Muscle of leg (tissue), 11 donors: ENCODE measurements around the gene MOB3B. TPM values are rescaled to one million over a fixed set of nuclear protein-coding genes. Genes with fewer than 3 reads are reported as not detected.

Experiments used
- DNase-seq: peaks from one replicate; pipeline ENCODE4 v3.0.0; 2013
- H3K27ac ChIP-seq: one replicate; pipeline ENCODE4 v1.5.1; 2013; ENCODE audit warnings: mild to moderate bottlenecking, low read length, control low read depth
- H3K27me3 ChIP-seq: one replicate; pipeline ENCODE4 v1.6.1; 2013; ENCODE audit warnings: low read length; ENCODE audit not compliant: control insufficient read depth, insufficient read depth
- H3K36me3 ChIP-seq: one replicate; pipeline ENCODE4 v1.6.1; 2013; ENCODE audit warnings: low read length; ENCODE audit not compliant: control insufficient read depth, insufficient read depth
- H3K4me1 ChIP-seq: one replicate; pipeline ENCODE4 v1.6.1; 2013; ENCODE audit warnings: low read length; ENCODE audit not compliant: control insufficient read depth, insufficient read depth
- H3K4me3 ChIP-seq: one replicate; pipeline ENCODE4 v1.5.1; 2013; ENCODE audit warnings: low read length, control low read depth
- H3K9me3 ChIP-seq: replicated peaks from 2 replicates; pipeline ENCODE4 v1.6.1; 2013; ENCODE audit warnings: low read depth, low read length; ENCODE audit not compliant: control insufficient read depth
- WGBS: methylation state at CpG from one replicate; pipeline ENCODE4 v1.1.5; 2013; ENCODE audit warnings: missing lambda C conversion rate; ENCODE audit not compliant: insufficient coverage; 5-methylcytosine and 5-hydroxymethylcytosine counted together
- polyA plus RNA-seq, 8 donors: library from polyadenylated mRNA; unstranded; fragments of 120-200 nt; gene quantifications; one replicate each; pipeline versions ENCODE4 v1.2.1 to v1.2.3, GENCODE V29; 2013; ENCODE audit warnings: inconsistent platforms in 1 of 8, low replicate concordance in 1 of 8; ENCODE audit not compliant: insufficient read length in 8 of 8, insufficient read depth in 1 of 8
- total RNA-seq: library from RNA; stranded (reverse); fragments of 120-200 nt; gene quantifications from one replicate; pipeline ENCODE4 v1.2.4, GENCODE V29; 2013

Gene MOB3B
- total and polyA plus RNA-seq, 9 donors: 1.4 to 4.3 (median 2.6) TPM

DNA sequence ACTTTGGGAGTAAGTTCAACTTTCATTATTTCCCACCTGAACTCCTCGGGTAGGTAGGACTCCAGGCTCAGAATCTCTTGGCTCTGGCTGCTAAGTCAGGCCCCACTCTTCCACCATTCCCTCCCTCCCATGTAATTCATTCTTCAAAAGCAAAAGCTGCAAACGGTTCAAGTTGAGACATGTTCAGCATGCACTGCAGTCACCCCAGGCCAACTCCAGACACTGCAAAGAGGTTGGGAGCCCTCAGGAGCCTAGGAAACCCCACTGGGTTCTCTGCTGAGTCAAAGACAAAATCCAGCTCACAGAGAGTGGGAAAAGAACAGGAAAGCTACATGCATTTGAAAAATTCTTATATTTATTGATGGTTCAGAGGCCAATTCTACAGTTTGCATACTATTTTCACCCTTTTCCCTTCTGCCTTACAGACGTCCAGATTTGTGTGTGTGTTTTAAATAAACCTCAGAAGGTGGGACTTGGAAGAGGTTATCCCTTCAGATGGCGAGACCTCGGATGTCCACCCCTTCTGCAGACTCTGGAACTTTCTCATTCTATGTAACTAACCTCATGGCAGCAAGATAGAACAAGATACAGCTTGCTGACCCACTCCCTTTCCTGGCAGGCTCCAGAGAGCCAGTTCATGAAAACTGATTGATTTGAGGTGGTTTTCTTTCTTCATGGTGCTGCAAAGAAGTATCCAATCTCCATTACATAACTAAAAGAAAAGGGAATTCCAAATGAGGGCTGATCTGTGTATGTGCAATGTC is 167.0 kb downstream of the MOB3B start:
- H3K27ac ChIP-seq: no peak overlapping the region
- no peak for DNase-seq
- H3K4me1 ChIP-seq: peaks cover 18% of the 10 kb centered on the region
- H3K27me3 ChIP-seq: no peaks in the 10 kb centered on the region
- H3K36me3 ChIP-seq: no peaks in the 10 kb centered on the region
- no peak overlapping the region for H3K4me3 ChIP-seq
- H3K9me3 ChIP-seq: no peaks in the 10 kb centered on the region
- 43% methylated on average over 1 of the region's 5 CpGs for WGBS

DNA sequence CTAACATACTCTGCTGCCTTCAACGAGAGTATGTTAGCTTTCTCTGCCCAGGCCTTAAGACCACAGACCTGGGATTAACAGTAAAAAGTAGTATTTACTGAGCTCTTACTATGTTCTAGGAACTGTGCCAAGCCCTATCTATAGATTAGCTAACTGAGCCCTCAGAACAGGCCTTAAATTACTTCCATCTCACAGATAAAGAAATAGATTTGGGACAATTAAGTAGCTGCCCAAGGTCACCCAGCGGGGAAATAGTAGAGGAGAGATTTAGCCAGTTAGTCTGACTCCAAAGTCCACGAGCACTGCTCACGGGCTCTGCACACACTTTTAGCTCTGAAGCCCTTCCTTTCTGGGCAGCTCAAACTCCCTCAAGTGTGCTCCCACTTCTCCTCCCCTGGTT is 168.1 kb downstream of the MOB3B start:
- DNase-seq: no peak
- Histone ChIP-seq H3K9me3 (no peaks in the 10 kb centered on the region), H3K27ac (no peak overlapping the region), H3K27me3 (no peaks in the 10 kb centered on the region), H3K4me3 (no peak overlapping the region), H3K4me1 (peaks cover 10% of the 10 kb centered on the region), H3K36me3 (no peaks in the 10 kb centered on the region)
- WGBS: 63% methylated on average over 2 of the region's 4 CpGs

DNA sequence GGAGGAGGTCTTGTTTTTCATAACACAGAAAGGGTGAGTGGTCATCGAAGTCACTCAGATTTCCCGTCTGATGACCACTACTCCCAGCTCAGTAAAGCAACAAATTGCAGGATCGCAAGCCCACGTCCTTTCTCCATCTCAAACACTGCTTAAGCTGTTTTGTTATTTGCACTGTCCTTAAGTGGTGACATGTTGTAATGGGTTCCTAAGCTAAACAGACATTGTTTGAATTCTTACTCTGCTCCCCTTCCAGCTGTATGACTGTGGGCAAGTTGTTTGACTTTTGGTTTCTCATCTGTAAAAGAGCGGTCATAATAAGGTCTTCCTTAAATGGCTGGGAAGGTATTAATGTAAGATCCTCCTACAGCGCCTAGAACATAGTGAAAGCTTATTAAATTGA is 169.9 kb downstream of the MOB3B start:
- DNase-seq: no peak
- Histone ChIP-seq H3K4me3 (no peak overlapping the region), H3K9me3 (no peaks in the 10 kb centered on the region), H3K4me1 (no peaks in the 10 kb centered on the region), H3K27ac (no peak overlapping the region), H3K36me3 (no peaks in the 10 kb centered on the region), H3K27me3 (no peaks in the 10 kb centered on the region)
- no CpG with 5 or more reads among the region's 6 CpGs for WGBS

DNA sequence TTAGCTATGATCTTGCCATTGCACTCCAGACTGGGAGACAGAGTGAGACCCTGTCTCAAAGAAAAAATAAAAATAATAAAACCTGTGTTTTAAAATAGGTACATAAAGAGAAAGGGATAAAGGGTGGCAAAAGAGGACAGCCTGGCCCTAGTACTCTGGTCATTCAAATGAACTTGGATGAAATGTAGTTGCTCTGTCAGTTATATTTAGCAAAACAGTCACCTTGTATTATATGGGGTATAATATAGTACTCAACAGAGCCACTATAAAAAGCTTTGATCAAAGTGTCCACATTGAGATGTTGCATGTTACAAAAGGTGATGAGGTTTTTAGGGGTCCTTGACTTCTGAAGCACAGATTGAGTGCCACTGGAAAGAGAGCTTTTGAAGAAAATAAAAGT is 171.6 kb downstream of the MOB3B start:
- H3K27ac ChIP-seq: no peak overlapping the region

DNA sequence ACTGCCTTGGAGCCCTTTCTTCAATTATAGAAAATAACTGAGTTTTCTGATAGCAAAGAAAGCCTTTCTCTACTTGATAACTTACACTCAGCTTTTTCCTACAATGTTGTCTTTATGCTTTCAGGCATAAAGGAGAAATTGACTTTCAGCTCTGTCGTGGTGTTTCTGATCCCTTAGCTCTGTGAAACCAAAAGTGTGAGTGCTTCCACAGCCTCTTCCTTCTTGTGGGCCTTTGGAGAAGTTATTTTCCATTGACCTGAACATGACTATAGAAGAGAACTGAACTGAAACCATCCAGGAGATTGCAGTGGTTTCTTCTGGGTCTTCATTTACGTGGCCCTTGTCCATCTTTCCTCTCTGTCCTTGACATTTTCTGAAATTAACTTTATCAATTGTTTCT is 173.2 kb downstream of the MOB3B start:
- Histone ChIP-seq H3K4me1 (peaks cover 10% of the 10 kb centered on the region), H3K36me3 (no peaks in the 10 kb centered on the region), H3K4me3 (no peak overlapping the region), H3K27me3 (no peaks in the 10 kb centered on the region), H3K27ac (no peak overlapping the region), H3K9me3 (no peaks in the 10 kb centered on the region)
- peak; percentile 69 for DNase-seq
- WGBS: no CpG with 5 or more reads among the region's 2 CpGs

More for the DNA sequence above, 171.6 kb downstream of the MOB3B start:
- no peaks in the 10 kb centered on the region for H3K9me3 ChIP-seq
- no peaks in the 10 kb centered on the region for H3K36me3 ChIP-seq
- DNase-seq: no peak
- peaks cover 9% of the 10 kb centered on the region for H3K4me1 ChIP-seq
- H3K27me3 ChIP-seq: no peaks in the 10 kb centered on the region
- no peak overlapping the region for H3K4me3 ChIP-seq

DNA sequence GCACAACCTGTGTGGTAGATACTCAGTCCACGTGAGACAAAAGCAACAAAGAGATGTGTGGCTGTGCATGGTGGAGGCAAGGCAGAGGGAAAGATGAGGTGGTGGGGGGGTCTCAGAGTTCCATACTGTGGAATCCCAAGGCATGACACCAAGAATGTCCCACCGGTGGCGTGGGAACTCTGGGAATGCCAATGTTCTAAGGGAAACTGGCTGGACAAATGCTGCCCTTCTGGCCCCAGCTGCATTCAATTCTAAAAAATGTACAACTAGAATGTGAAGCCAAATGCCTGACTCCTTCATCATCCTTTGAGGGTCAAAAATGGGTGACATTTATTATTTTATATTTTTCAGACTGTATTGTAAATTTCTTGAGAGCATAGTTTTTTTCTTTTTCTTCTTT is 174.4 kb downstream of the MOB3B start:
- Histone ChIP-seq H3K27me3 (no peaks in the 10 kb centered on the region), H3K4me1 (peaks cover 14% of the 10 kb centered on the region)

DNA sequence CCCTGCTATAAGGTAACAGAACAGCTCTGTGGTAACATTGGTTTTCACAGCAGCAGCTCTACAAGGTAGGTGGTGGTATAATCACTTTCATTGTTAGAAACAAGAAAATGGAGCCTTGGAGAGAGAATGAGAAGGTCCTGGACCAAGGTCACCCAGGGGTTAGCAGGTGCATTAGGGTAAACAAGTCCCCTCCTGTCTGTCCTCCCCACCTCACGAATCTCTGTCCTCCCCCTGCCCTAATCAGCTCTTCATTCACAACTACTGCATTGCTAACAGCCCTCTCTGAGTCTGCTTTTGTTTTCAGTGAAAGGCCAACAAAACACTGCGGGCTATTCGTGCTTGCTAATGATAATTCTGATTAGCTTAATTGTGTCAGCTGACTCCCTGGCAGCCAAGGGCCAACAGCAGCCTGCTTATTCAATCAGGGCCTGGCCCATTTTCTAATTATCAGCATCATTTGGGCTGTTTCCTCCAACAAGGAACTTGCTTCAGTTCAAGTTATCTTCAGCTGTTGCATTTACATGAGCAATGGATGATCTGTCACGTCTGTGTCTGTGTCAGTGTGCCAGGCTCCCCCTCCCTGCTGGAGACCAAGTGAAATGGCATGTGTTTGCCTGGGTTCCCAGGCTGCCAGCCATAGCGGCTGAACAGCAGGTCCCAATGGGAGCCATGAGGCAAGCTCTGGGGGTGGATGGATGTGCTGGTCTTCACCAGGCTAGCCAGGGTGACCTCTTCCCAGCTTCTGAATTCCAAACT is 176.0 kb downstream of the MOB3B start:
- WGBS: 71% methylated on average over 1 of the region's 5 CpGs
- peak overlapping the region; percentile 49 for H3K27ac ChIP-seq
- DNase-seq: peak; percentile 62

More for the DNA sequence above, 174.4 kb downstream of the MOB3B start:
- no peaks in the 10 kb centered on the region for H3K9me3 ChIP-seq
- 80% methylated on average over 1 of the region's 3 CpGs for WGBS
- H3K4me3 ChIP-seq: no peak overlapping the region
- no peak overlapping the region for H3K27ac ChIP-seq
- DNase-seq: no peak
- H3K36me3 ChIP-seq: no peaks in the 10 kb centered on the region

DNA sequence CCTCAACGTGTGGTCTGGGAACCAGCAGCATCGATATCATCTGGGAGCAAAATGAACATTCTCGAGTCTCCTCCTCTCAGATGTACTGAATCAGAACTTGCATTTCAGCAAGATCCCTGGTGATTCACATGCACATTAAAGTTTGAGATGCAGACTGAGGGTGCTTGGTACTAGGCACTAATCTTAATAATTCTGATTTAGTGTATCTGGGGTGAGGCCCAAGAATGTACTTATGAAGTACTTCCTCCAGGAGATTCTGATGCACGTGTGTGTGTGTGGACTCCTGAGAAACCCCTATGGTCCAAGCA is 176.5 kb downstream of the MOB3B start:
- WGBS: no CpG with 5 or more reads among the region's 4 CpGs
- no peak for DNase-seq

More for the DNA sequence above, 176.0 kb downstream of the MOB3B start:
- Histone ChIP-seq H3K36me3 (no peaks in the 10 kb centered on the region), H3K9me3 (no peaks in the 10 kb centered on the region), H3K27me3 (no peaks in the 10 kb centered on the region), H3K4me1 (peaks cover 20% of the 10 kb centered on the region), H3K4me3 (no peak overlapping the region)

DNA sequence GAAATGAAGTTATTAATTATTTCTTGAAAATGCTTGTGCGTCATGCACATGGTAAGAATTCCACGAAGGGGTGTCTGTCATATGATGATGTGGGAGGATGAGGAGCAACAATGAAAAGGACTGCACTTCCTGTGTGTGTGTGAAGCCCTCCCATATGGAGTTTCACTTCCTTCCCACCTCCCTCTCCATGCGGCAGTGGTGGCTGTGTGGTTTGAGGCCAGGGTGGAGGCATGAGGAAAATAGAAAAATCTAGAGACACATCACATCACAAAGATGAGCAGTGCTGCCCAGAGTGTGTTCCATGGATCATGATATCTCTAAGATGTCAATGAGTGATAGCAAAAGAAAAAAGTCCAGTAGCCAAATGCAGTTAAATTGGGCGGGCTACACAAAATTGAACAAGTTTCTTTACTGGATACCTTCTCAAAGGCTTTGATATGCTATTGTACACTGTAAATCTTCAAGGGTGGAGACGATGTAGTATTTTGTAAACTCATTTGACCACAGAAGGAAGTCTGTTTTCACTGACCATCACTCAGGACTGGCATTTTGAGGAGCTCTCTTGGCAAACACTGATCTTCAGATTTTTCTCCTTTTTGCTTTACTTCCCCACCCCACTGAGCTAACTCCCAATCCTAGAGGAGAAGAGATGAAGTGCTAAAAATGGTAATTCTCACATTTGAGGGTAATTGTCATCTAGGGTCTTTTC is 177.0 kb downstream of the MOB3B start:
- no peak overlapping the region for H3K27ac ChIP-seq
- DNase-seq: peak; percentile 68
- no peak overlapping the region for H3K4me3 ChIP-seq
- no peaks in the 10 kb centered on the region for H3K27me3 ChIP-seq
- peaks cover 20% of the 10 kb centered on the region for H3K4me1 ChIP-seq
- no peaks in the 10 kb centered on the region for H3K36me3 ChIP-seq
- no peaks in the 10 kb centered on the region for H3K9me3 ChIP-seq
- 92% methylated on average over 2 of the region's 5 CpGs for WGBS

More for the DNA sequence above, 176.5 kb downstream of the MOB3B start:
- H3K4me1 ChIP-seq: peaks cover 20% of the 10 kb centered on the region
- H3K27ac ChIP-seq: peak overlapping the region; percentile 49
- no peaks in the 10 kb centered on the region for H3K27me3 ChIP-seq
- H3K9me3 ChIP-seq: no peaks in the 10 kb centered on the region
- no peak overlapping the region for H3K4me3 ChIP-seq
- H3K36me3 ChIP-seq: no peaks in the 10 kb centered on the region

DNA sequence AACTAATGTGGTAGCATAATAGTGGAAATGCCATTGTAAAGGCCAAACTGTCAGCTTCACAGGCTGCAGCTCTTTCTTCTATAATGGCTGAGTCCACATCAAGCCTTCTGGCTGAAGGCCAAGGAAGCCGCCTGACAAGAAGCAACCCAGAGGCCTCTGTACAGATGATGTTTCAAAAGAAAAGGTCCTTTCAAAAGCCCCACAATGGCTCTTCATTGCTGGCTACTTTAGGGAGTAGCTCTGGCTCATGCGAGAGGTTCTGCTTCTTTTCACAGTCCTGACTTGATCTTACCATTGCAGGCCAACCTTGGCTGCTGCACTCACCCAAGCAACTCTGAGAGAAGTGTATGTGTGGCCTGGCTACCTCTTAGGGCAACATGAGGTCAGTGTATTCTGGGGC is 178.2 kb downstream of the MOB3B start:
- Histone ChIP-seq H3K4me3 (no peak overlapping the region), H3K27me3 (no peaks in the 10 kb centered on the region), H3K4me1 (peaks cover 20% of the 10 kb centered on the region), H3K36me3 (no peaks in the 10 kb centered on the region), H3K9me3 (no peaks in the 10 kb centered on the region), H3K27ac (no peak overlapping the region)
- WGBS: 20% methylated on average over 1 of the region's 2 CpGs
- peak; percentile 61 for DNase-seq
